Caco-2 (cell line): ENCODE measurements around the gene CRYZL1. TPM values are rescaled to one million over a fixed set of nuclear protein-coding genes. Genes with fewer than 3 reads are reported as not detected.

Experiments
- BruUV-seq: library from RNA; stranded (reverse); fragments of 400-500 nt; replicated peaks from 2 replicates; lab custom pipeline; 2021; lab: Mats Ljungman, UMichigan
- CTCF ChIA-PET: fragments of 300-600 bp; sonication (Branson Sonifier 250); formaldehyde crosslinking; loops from one replicate; lab custom pipeline; 2022; ENCODE audit warnings: antibody characterized with exemption; lab: Charles Lee
- POLR2A ChIA-PET: fragments of 300-600 bp; sonication (Branson Sonifier 250); formaldehyde crosslinking; loops from one replicate; lab custom pipeline; 2022; ENCODE audit warnings: antibody characterized with exemption; lab: Charles Lee
- DNase-seq, 2 experiments: peaks; one replicate each; pipeline versions ENCODE4 v3.0.0 to v3.0.0-alpha.2; 2020 to 2022
- H3K27me3 ChIP-seq: replicated peaks from 2 replicates; pipeline ENCODE4 v1.6.0; 2011; ENCODE audit warnings: low read length; ENCODE audit not compliant: control insufficient read depth, insufficient read depth
- H3K36me3 ChIP-seq: 2 replicates; pipeline ENCODE4 v1.5.1; 2011; ENCODE audit warnings: low read length; ENCODE audit not compliant: control insufficient read depth, insufficient read depth
- H3K4me1 ChIP-seq: fragments of 250-450 bp; sonication (Bioruptor Pico); 2 replicates; pipeline ENCODE4 v1.5.1; 2020; ENCODE audit warnings: mild to moderate bottlenecking
- H3K4me3 ChIP-seq: 2 replicates; pipeline ENCODE4 v1.5.1; 2011; ENCODE audit warnings: low read depth, mild to moderate bottlenecking, control low read depth, low read length
- H3K9me3 ChIP-seq: fragments of 250-450 bp; sonication (Bioruptor Pico); 2 replicates; pipeline ENCODE4 v1.5.1; 2020; ENCODE audit warnings: mild to moderate bottlenecking, moderate library complexity
- H3K27ac Mint-ChIP-seq: one replicate; pipeline ENCODE4 v1.8.0; 2022; ENCODE audit warnings: mixed read lengths; ENCODE audit not compliant: unreplicated experiment
- H3K27me3 Mint-ChIP-seq: one replicate; pipeline ENCODE4 v1.8.0; 2022; ENCODE audit warnings: mixed read lengths; ENCODE audit not compliant: insufficient read depth, unreplicated experiment
- H3K36me3 Mint-ChIP-seq: one replicate; pipeline ENCODE4 v1.8.0; 2022; ENCODE audit warnings: mild to moderate bottlenecking, mixed read lengths; ENCODE audit not compliant: insufficient read depth, unreplicated experiment
- H3K4me1 Mint-ChIP-seq: one replicate; pipeline ENCODE4 v1.8.0; 2022; ENCODE audit warnings: low read depth, mixed read lengths; ENCODE audit not compliant: unreplicated experiment
- H3K4me3 Mint-ChIP-seq: one replicate; pipeline ENCODE4 v1.8.0; 2022; ENCODE audit warnings: mild to moderate bottlenecking, moderate library complexity, mixed read lengths; ENCODE audit not compliant: unreplicated experiment
- H3K9me3 Mint-ChIP-seq: one replicate; pipeline ENCODE4 v1.8.0; 2022; ENCODE audit warnings: mixed read lengths; ENCODE audit not compliant: unreplicated experiment
- CTCF ChIP-seq, 2 experiments: fragments of 200-600 bp in 1 of 2; IDR thresholded peaks; 1 replicate in 1 of 2; 2 replicates in 1 of 2; pipeline versions ENCODE4 v1.5.1 to v1.8.0; 2011 to 2022; ENCODE audit warnings: antibody characterized with exemption in 1 of 2, control low read depth in 1 of 2, inconsistent platforms in 1 of 2, low read depth in 1 of 2, low read length in 1 of 2, mild to moderate bottlenecking in 1 of 2, moderate library complexity in 1 of 2; ENCODE audit not compliant: insufficient read depth in 1 of 2, severe bottlenecking in 1 of 2, unreplicated experiment in 1 of 2
- intact Hi-C: fragments of 100-400 bp; cut with micrococcal nuclease; formaldehyde crosslinking; loops from one replicate; pipeline ENCODE4 v1.10.0; 2022; ENCODE audit not compliant: unreplicated experiment
- total RNA-seq: library from RNA; stranded (reverse); gene quantifications from 2 replicates; pipeline ENCODE4 v1.2.3, GENCODE V29; 2022

CRYZL1 gene
- total RNA-seq, 1 experiment from 2014 or later: 26.6 TPM

- Mint-ChIP-seq H3K9me3 (no peaks in the 10 kb centered on the region), H3K4me3 (no peak overlapping the region), H3K27me3 (no peaks in the 10 kb centered on the region), H3K27ac (no peak overlapping the region), H3K36me3 (peaks cover 25% of the 10 kb centered on the region), H3K4me1 (peaks cover 22% of the 10 kb centered on the region)
- no peaks in the 10 kb centered on the region for H3K27me3 ChIP-seq
- CTCF ChIA-PET: no interaction called here
- H3K9me3 ChIP-seq: no peaks in the 10 kb centered on the region
- intact Hi-C loops: no loop called here
- no TSS peak for BruUV-seq
- H3K4me1 ChIP-seq: peaks cover 40% of the 10 kb centered on the region
- no peak for DNase-seq
- no peaks in the 10 kb centered on the region for H3K36me3 ChIP-seq
- H3K4me3 ChIP-seq: no peak overlapping the region
- TF ChIP-seq CTCF (IDR thresholded peaks at IDR 0.05; ENCODE audit: insufficient read depth in 1 of 2, low read depth in 1 of 2, low read length in 1 of 2, severe bottlenecking in 1 of 2, unreplicated experiment in 1 of 2): no peak
- POLR2A ChIA-PET: interaction anchor here (0.9 kb wide), 1 partner anchor 57 kb away, joined by 3 read pairs; the partner anchor contains the start of gene DONSON
Observed at GRCh38 chr21:33645730-33646129, 4.2 kb upstream of the CRYZL1 start.

GRCh38 chr21:33644383-33645074 is 3.0 kb upstream of the CRYZL1 start:
- ChIA-PET POLR2A (interaction anchor here (0.7 to 0.9 kb wide), 2 partner anchors 56 to 73 kb away, joined by 3 to 4 read pairs; partner anchors contain the start of gene DONSON), CTCF (interaction anchor here (0.5 to 0.7 kb wide), 2 partner anchors 10 to 331 kb away, joined by 3 to 4 read pairs; no protein-coding TSS in a partner anchor)
- H3K36me3 ChIP-seq: no peaks in the 10 kb centered on the region
- peak; percentile 50 to 59 for DNase-seq
- Mint-ChIP-seq H3K4me3 (peak overlapping the region; percentile 75), H3K36me3 (peaks cover 25% of the 10 kb centered on the region), H3K27me3 (no peaks in the 10 kb centered on the region), H3K4me1 (peaks cover 21% of the 10 kb centered on the region), H3K9me3 (no peaks in the 10 kb centered on the region), H3K27ac (peak overlapping the region; percentile 91)
- no peak overlapping the region for H3K4me3 ChIP-seq
- intact Hi-C loops: loop anchor here (5.0 kb wide), 1 partner anchor 118 kb away; no protein-coding TSS in a partner anchor
- no peaks in the 10 kb centered on the region for H3K27me3 ChIP-seq
- BruUV-seq: no TSS peak
- peaks cover 29% of the 10 kb centered on the region for H3K4me1 ChIP-seq
- H3K9me3 ChIP-seq: no peaks in the 10 kb centered on the region
- no peak for TF ChIP-seq CTCF (IDR thresholded peaks at IDR 0.05; ENCODE audit: insufficient read depth in 1 of 2, low read depth in 1 of 2, low read length in 1 of 2, severe bottlenecking in 1 of 2, unreplicated experiment in 1 of 2)

GRCh38 chr21:33643658-33644311 is 2.2 kb upstream of the CRYZL1 start:
- no peaks in the 10 kb centered on the region for H3K27me3 ChIP-seq
- Mint-ChIP-seq H3K4me1 (peaks cover 17% of the 10 kb centered on the region), H3K27me3 (no peaks in the 10 kb centered on the region), H3K9me3 (no peaks in the 10 kb centered on the region), H3K27ac (peak overlapping the region; percentile 91), H3K4me3 (peak overlapping the region; percentile 75), H3K36me3 (peaks cover 25% of the 10 kb centered on the region)
- H3K36me3 ChIP-seq: no peaks in the 10 kb centered on the region
- intact Hi-C loops: loop anchor here (2.0 to 5.0 kb wide), 3 partner anchors 13 to 119 kb away; no protein-coding TSS in a partner anchor
- H3K4me1 ChIP-seq: peaks cover 22% of the 10 kb centered on the region
- DNase-seq: no peak
- TF ChIP-seq CTCF (IDR thresholded peaks at IDR 0.05; ENCODE audit: insufficient read depth in 1 of 2, low read depth in 1 of 2, low read length in 1 of 2, severe bottlenecking in 1 of 2, unreplicated experiment in 1 of 2): no peak
- ChIA-PET CTCF (no interaction called here), POLR2A (no interaction called here)
- peak overlapping the region; percentile 86 for H3K4me3 ChIP-seq
- BruUV-seq: TSS peak; percentile 42
- no peaks in the 10 kb centered on the region for H3K9me3 ChIP-seq
